Fibroblast of skin of back (primary cell): ENCODE measurements around the gene MYO3B.
"Not testable (repeated sequence)": the region's sequence is repeated elsewhere in the genome, so short reads cannot be mapped to it uniquely, and the experiment has no call there.

Experiments used
- DNase-seq: peaks from one replicate; pipeline ENCODE4 v3.0.0-alpha.2; 2013

MYO3B gene

DNA sequence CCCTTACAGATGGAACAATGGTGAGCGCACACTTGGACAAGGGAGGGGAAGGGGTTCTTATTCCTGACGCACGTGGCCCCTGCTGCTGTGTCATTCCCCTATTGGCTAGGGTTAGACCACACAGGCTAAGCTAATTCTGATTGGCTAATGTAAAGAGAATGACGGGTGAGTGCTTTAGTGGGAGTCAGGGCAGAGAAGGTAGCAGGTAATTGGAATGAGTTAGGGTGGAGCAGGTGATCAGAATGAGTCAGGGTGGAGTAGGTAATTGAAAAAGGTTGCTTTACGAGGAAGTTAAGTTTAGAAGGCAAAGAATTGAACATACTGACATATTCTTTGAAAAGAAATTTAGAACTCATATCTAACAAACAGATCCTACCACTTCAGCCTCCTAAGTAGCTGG is 256.4 kb downstream of the MYO3B start:
- not testable (repeated sequence) for DNase-seq

DNA sequence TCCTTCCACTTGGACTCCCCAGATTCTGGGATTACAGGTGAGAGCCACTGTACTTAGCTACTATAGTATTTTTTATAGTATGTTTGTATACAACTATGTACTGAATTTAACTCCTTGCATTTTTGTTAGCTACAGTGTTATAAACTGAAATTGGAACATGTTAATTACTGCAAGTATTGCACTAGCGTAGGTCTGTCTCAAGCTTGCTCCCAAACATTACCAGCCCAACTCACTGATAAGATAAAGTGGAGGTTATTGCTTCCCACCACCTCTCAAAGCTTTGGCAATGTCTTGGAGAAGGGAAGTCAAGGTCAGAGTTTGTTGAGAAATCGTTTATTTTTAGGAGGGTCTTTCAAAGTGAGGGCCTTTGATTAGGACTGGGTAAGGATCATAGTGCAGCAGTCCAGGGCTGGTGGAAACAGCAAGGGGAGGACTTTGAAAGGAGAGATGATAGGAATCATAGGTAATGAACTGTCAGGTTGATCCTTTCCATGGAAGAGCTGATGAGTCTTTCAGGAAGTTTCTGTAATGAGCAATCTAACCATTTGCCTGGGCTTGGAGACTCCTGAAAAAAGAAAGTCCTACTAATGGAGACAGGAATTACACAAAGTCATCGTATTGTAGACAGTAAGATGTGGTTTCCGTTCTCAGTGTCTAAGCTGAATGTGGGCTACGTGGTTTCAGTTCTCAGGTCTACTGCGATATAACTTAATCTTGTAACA is 257.1 kb downstream of the MYO3B start:
- no peak for DNase-seq

DNA sequence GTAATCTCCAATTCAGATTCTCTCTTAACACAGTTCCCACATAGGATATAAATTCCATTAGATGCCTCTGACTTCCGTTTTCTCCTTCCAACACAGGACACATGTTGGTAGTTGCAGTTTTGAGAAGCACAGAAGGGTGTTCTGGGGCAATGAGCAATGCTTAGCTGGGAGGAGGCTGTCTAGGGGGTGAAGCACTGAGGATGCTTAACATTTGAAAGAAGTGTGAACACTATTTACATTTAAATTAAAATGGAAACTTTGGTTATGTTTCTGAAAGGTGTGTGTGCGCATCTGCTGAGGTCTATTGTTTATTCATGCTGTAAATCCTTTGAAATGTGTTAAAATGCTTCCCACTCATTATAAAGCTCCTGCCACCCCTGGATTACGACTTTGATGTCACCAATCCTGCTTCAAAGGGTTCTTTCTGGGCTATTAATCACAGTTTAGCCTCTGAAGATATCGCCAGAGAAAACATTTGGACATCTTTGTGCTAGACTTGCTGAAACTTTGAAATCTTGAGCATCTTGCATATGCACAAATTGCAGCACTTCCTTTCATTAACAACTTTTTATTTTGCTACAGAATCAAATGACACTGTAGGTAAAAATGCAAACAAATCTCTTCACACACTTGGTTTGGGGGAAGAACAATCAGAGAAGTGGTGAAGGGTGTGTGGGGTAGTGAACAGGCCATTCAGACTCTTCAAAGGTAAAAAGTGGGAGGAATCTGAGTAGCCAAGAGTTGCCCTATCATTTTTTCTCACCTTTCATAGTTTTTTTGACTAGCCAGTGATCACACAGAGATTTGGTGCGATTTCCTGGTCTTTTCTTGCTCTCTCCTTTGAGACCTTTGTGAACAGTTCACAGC is 258.4 kb downstream of the MYO3B start:
- DNase-seq = no peak

DNA sequence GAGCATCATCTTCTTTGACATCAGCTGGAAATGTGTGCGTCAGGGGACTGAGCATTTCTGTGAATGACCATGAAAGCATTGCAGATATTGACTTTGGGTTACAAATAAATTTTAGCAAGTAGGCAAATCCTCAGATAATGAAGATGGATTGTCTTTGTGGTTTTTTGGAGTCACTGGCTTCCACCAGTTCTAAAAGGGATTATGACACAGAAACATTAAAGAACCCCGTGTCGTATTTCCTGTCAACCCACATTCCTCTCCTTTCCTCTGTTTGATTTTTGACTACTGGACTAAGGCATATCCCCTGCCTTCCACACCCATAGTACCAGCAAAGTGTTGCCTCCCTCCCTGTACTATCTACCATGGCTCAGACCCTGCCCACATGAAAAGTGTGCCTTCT is 268.1 kb downstream of the MYO3B start:
- DNase-seq = no peak

DNA sequence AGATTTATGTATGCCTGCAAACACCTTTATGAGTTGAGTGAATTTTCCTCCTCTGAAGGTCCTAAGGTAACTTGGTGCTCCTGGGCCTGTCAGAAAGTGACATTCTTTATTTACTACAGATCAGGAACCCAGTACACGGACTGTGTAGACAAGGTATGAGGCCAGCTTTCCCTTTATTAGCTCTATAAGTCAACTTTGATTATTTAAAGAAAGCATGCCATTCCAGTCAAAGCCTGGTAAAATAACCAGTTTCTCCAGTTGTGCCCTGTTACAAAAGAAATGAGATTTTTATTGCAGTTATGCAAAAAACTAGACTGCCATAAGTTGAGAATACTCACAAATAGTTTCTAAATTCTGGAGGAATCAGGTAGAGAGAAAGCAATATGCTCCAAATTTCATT is 271.1 kb downstream of the MYO3B start:
- DNase-seq = no peak

DNA sequence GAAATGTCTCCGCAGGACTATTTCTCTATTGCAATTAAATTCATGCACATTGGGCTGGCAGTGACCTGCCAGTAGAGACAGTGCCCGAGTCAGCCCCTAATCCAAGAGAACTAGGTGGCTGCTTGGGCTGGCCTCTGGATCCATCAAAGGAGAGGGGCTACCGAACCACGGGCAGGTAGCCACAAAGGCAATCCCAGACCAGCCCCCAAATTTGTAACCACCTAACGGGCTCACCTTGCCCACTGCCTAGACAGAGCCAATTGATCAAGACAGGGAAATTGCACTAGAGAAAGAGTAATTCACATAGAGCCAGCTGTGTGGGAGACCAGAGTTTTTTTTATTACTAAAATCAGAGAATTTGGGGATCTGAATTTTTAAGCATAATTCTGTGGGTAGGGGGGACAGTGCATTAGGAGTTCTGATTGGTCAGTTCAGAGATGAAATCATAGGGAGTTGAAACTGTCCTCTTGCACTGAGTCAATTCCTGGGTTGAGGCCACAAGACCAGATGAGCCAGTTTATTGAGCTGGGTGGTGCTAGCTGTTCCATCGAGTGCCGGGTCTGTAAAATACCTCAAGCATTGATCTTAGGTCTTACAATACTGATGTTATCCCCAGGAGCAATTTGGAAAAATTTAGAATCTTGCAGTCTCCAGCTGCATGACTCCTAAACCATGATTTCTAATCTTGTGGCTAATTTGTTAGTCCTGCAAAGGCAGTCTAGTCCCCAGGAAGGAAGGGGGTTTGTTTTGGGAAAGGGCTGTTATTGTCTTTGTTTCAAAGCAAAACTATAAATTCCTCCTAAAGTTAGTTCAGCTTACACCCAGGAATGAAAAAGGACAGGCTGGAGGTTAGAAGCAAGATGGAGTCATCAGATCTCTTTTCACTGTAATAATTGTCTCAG is 276.8 kb downstream of the MYO3B start:
- no peak for DNase-seq

DNA sequence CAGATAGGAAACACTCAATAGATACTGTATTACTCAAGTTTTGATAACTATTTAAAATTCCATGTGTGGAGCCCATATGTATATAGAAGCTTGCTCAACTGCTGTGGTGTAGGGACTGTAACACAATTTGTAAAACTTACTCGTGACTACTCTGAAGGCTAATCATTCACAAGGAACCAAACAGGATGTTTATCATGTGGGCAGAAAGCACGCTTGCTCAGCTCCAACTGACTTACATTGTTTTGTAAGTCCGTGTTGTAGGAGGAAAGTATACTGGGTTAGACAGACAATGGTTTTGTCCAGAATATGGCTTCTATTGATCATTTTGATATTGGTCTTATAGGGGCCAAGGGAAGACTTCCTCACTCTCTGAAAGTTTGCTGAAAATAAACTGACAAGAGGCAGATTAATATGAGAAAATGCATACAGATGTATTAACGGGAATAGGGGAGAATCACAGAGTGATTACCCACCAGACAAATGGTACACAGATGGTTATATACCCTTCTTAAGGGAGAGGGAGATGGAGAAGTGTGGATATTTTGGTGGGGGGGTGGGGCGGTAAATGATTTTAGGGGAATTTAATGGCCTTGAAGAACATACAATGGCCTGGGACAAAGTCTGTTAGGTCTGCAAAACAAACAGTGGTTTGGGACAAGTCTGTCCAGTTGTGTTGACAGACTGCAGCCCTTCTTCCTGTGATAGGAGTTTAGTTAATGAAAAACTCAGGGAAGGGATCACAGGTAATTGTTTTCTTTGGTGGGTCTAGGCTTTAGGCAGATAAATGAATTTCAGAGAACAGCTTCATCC is 277.9 kb downstream of the MYO3B start:
- DNase-seq = no peak

DNA sequence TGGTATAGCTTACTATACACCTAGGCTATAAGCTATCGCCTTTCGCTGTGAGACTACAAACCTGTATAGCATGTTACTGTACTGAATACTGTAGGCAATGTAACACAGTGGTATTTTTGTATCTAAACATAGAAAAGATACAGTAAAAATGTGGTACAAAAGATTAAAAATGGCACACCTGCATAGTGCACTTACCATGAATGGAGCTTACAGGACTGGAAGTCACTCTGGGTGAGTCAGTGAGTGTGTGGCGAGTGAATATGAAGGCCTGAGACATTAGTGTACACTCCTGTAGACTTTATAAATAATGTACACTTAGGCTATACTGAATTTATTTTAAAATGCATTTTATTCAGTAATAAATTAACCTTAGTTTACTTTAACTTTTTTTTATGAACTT is 279.0 kb downstream of the MYO3B start:
- no peak for DNase-seq

DNA sequence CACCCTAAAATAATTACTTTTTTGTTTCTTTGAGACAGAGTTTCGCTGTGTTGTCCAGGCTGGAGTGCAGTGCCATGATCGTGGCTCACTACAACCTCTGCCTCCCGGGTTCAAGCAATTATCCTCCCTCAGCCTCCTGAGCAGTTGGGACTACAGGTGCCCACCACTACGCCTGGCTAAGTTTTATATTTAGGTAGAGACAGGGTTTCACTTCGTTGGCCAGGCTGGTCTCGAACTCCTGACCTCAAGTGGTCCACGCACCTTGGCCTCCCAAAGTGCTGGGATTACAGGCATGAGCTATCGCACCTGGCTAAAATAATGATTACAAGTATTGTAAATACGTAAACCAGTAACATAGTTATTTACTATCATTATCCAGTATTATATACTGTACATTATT is 279.8 kb downstream of the MYO3B start:
- DNase-seq = no peak

DNA sequence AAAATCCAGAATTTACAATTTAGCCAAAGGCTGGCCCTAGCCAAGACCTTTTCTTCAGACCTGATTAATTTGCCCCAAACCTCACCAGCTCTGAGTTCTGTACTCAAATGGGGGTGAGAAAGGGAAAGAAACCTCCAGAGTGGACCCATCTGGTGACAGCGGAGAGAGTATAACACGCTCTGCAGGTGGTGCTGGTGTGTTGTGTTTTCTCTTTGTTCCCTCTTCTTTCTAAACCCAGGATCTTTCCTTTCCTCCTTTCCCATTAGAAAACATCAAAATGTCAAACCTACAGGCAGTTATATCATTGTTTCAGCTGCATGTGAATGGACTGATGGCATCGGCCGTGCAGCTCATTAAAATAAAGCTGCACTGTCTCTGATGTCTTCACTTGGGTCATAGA is 283.9 kb downstream of the MYO3B start:
- no peak for DNase-seq

DNA sequence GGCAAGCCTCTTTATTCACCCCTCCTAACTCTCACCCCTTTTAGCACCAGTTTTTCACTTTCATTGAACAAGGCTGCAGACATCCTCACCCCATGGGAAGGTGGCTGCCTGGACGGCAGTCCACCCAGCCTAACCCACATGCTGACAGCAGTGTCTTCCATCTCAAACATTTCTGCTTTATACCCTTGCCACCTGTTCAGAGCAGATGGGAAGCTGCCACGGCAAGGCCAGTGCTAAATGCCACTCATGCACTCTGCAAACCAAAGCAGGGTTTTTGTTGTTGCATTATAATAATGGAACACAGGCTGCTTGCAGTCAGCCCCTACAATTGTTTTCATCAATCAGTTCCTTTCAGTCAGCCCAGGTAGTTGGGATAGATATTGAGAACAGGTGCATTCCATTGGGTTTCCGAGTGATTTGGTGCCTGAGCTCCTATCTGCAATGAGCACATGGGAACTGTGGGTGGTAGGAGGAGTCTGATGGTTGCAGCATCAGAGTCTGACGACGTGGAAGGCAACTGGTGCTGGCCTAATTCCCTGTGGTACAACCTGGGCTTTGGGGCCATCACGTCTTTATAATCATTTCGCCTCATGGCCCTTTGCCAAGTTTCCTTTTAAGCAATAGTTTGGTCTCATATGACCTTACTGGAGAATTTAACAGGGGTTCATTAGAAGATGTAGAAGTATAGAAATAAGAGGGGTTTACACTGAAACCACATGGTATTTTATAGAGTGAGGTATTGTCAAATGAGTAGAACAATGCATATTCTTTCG is 284.7 kb downstream of the MYO3B start:
- DNase-seq = no peak

DNA sequence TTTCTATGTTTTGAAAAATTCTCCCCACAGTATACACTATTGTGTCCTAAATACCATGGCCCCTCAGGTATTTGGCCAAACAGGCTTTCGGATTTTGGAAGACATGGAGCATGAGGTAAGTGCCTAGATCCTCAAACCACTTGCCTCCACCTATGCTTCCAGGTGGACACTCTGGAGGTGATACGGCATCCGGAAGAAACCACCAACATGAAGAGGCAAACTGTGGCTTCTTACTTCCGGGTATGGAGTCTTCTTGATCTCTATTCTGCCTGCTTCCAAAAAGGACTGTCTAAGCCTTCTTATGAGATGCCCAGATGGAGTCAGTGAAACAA is 285.2 kb downstream of the MYO3B start:
- DNase-seq = no peak

DNA sequence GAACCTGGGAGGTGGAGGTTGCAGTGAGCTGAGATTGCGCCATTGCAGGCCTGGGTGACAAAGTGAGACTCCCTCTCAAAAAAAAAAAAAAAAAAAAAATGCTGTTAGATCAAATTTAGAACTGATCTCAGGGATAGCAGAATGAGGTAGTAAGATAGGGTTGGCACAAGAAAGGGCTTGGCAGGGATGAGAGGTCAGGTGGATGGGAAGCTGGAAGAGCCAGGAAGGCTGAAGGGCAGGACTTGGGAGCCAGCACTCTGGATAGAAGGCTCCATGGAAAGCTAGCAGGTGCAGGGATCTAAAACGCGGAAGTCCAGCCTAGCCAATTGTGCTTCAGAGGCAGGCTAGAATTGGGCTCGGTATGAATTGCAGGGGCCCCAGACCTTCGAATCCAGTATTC is 286.3 kb downstream of the MYO3B start:
- no peak for DNase-seq

DNA sequence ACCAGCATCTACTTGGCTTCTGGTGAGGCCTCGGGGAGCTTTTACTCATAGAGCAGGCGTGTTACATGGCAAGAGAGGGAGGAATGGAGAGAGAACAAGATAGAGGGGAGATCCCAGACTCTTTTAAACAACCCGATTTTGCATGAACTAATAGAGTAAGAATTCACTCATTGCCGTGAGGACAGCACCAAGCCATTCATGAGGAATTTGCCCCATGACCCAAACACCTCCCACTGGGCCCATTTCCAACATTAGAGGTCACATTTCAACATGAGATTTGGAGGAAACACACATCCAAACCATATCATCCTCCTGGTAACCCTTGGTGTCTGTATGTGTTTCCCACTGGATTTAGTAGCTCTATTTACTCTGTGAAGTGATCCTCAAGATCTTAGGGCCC is 287.3 kb downstream of the MYO3B start:
- peak; percentile 29 for DNase-seq

DNA sequence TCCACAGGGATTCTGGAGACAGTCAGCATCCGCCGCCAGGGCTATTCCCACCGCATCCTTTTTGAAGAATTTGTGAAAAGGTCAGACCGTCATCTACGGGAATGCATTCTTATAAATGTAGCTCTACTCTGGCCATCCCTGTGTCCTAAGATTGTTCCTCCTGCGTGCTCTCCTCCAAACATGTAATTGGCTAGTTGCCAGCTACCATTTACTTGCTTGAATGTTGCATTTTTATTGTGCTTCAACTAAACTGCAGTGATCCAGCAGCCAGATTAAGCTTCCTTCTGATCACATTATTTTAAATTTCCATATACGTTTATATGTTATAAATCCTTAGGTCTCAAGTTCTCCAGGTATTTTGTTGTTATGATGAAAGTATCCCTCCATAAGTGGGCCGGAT is 288.7 kb downstream of the MYO3B start:
- DNase-seq = no peak

DNA sequence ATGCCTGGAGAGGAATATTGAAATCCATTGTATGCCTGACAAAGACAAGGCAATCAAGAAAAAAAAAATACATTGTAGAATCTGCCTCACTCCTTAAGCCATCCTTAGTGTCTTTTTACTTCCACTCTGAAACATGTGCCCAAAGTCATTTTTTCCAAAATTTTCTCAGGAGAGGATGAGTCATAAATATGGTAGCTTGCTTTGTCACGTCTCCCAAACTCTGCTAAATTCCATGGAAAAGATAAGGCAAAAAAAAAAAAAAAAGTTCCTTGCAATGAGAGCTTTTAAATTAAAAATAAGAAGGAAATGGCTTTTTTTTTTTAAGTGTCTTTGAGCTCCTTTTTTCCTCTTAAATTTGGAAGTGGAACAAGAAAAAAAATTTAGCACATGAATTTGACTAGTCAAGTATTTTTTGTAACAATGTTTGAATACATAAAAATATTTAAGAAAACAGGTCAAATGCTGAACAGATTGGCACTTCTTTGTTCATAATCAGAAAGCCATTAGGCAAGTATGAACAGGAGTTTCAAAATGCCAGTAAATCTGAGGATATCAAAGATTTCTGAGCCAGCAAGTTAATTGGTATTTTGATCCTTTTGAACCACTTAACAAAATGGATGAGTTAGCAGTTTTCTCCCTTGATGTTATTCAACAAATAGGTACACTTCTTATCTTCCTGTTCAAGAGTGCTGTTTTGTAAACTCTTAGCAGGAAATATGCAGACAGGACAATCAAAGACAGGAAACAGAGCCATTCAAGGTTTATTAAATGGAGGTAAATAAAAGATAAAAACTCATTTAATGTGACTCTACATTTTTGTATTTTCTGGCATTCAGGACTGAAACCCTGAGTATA is 289.8 kb downstream of the MYO3B start:
- DNase-seq = peak; percentile 72

DNA sequence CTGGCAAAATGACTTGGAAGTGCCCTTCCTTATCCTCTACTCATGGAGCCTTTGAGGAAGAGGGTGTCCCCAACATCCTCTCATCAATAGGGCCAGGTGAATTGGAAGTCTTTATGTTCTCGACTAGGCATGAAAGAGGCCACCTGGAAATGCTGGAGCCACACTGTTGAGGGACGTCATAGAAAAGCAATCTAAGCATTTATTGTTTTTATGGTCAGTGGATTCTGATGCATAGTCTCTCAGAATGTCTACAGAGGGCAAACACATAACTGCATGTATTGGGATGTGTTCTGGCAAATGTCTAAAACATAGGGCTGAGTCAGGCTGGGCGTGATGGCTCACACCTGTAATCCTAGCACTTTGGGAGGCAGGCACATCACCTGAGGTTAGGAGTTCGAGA is 290.6 kb downstream of the MYO3B start:
- DNase-seq = no peak

DNA sequence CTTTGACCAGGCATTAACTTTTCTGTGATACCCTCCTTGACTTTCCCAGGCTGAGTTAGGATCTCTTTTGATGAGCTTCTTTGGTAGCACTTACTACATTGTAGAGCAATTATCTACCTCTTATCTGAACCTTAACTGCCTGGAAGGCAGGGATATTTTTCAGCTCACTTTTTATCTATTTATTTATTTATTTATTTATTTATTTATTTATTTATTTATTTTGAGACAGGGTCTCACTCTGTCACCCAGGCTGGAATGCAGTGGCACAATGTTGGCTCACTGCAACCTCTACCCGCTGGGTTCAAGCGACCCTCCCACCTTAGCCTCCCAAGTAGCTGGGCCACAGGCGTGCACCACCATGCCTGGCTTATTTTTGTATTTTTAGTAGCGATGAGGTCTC is 294.6 kb downstream of the MYO3B start:
- DNase-seq = not testable (repeated sequence)

DNA sequence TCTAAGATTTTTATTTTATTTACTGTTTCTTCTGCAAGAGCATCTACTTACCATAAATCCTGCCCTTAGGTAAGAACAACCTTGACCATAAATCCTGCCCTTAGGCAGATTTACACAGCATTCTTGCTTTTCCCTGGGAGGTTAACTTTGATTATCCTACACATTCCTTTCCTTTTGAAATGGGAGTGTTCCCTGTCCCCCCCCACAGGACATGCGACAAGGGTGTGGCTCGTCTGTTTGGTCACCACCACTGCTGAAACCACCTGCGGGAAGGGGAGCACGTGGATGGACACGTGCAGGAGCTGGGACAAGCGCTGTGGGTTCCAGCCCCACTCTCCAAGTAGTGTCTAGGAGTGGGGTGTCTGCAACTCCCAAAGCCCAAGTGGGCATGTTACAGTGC is 297.9 kb downstream of the MYO3B start:
- DNase-seq = no peak

DNA sequence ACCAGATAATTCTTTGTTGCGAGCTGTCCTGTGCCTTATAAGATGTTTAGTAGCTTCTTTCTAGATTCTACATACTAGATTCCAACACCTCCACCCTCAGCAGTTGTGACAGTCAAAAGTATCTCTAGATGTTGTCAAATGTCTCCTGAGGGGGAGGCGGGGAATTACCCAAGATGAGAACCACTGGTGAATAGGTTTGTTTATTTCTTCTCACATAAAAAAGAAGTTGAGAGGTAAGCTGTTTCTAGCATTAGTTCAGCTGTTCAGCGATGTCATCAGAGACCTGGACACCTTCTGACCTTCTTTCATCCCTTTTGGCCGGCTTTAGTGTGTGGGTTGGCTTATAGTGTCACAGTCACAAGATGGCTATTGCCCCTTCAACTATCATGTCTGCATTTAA is 299.7 kb downstream of the MYO3B start:
- no peak for DNase-seq

DNA sequence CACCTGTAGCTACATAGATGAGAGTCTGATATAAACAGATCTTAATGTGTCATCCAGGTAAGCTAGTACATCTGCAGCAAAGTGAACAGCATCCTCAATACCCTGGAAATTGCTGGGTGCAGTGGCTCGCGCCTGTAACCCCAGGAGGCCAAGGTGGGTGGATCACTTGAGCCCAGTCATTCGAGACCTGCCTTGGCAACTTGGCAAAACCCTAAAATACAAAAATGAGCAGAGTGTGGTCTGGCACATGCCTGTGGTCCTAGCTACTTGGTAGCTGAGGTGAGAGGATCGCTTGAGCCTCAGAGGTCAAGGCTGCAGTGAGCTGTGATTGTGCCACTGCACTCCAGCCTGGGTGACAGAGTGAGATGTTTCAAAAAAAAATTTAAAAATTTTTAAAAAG is 303.3 kb downstream of the MYO3B start:
- no peak for DNase-seq
